Ecto neural progenitor cell (in vitro differentiated cells): Measurements from ENCODE around the gene PFAS.
"Not testable (repeated sequence)": the region's sequence is repeated elsewhere in the genome, so short reads cannot be mapped to it uniquely, and the experiment has no call there.

Experiments used
- DNase-seq: peaks from one replicate; pipeline ENCODE4 v3.0.0-alpha.2; 2018; ENCODE audit warnings: low spot score

The PFAS gene

GRCh38 chr17:8248751-8249607 is at the start of gene PFAS:
Gene PFAS (plus strand): TSS chr17:8249289. CDS start chr17:8253938, 4,649 bp downstream.
- DNase-seq = peak; percentile 99

GRCh38 chr17:8204761-8205555 is 44.1 kb upstream of the PFAS start:
- no peak for DNase-seq

GRCh38 chr17:8206536-8206935 is 42.6 kb upstream of the PFAS start:
- DNase-seq = no peak

- DNase-seq = peak; percentile 98
Measured at GRCh38 chr17:8209907-8210760, 39.0 kb upstream of the PFAS start, which contains the start of gene AURKB. Gene AURKB (minus strand): TSS chr17:8210575. CDS start chr17:8210224, 351 bp downstream.

- no peak for DNase-seq
Measured at GRCh38 chr17:8210761-8211458, 38.2 kb upstream of the PFAS start.

GRCh38 chr17:8212312-8213180 is 36.5 kb upstream of the PFAS start:
- no peak for DNase-seq

GRCh38 chr17:8214000-8214399 is 35.1 kb upstream of the PFAS start:
- not testable (repeated sequence) for DNase-seq

GRCh38 chr17:8220783-8221662 is 28.1 kb upstream of the PFAS start:
- DNase-seq = peak; percentile 99

- DNase-seq = peak; percentile 98
Measured at GRCh38 chr17:8221663-8222379, 27.3 kb upstream of the PFAS start.

GRCh38 chr17:8222380-8222629 is 26.8 kb upstream of the PFAS start:
- DNase-seq = no peak

GRCh38 chr17:8222630-8223355 is 26.3 kb upstream of the PFAS start:
- DNase-seq = peak; percentile 99

GRCh38 chr17:8223356-8224126 is 25.5 kb upstream of the PFAS start:
- DNase-seq = peak; percentile 86

GRCh38 chr17:8224891-8225812 is 23.9 kb upstream of the PFAS start:
- DNase-seq = no peak

- DNase-seq = peak; percentile 87
Measured at GRCh38 chr17:8225813-8226535, 23.1 kb upstream of the PFAS start.

GRCh38 chr17:8226536-8227237 is 22.4 kb upstream of the PFAS start:
- peak; percentile 95 for DNase-seq
